Endometrial microvascular endothelial cells (primary cell): ENCODE results near the gene HP1BP3. TPM values are rescaled to one million over a fixed set of nuclear protein-coding genes. Genes with fewer than 3 reads are reported as not detected.

Source experiments
- in situ Hi-C: cut with HindIII; loops from 2 replicates; pipeline ENCODE4 v1.10.0; 2017; ENCODE audit warnings: low sequenced_read_pairs, low pct_unique_long_range_greater_than_20kb; ENCODE audit errors: inconsistent ontology term
- total RNA-seq: library from RNA; depleted of rRNA; stranded (reverse); fragments of >200 nt; gene quantifications from one replicate; pipeline ENCODE4 v1.2.3, GENCODE V29; 2015; ENCODE audit errors: inconsistent ontology term

The HP1BP3 gene
- total RNA-seq, 1 donor from 2014 or later, result 182 TPM

DNA sequence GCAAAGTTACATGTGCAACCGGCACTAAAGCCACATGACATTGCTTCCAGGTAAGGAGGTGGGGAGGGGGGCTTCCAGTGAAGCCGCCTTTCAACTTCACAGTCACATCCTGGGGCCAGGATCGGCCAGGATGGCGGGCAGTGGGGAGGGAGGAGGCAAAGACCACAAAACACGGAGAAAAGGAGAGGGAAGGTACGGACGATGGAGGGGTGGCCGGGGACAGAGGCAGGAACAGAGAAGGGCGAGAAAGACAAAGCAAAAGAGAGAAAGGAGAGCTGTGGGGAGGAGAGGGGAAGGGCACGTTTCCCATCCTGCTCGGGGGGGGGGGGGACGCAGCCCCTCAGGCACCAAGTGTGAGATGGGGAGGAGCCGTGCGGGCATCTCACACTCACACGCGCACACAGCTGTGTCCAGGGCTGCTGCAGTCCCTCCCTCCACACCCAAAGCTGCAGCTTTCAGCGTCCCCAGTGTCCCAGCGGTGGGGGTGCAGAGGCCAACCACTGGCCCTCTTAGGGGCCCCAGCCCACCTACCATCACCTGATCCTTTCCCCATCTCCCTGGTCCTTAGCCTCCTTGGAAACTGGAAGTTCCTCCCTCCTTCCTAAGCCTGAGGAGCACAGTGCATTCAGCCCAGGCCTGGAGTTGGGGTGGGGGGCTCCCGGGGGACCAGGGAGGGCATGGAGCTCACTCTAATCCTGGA is 57.0 kb downstream of the HP1BP3 start:
- in situ Hi-C loops, result no loop called here

- in situ Hi-C loops, result no loop called here
Observed at GRCh38 chr1:20729155-20729931, 57.8 kb downstream of the HP1BP3 start.

DNA sequence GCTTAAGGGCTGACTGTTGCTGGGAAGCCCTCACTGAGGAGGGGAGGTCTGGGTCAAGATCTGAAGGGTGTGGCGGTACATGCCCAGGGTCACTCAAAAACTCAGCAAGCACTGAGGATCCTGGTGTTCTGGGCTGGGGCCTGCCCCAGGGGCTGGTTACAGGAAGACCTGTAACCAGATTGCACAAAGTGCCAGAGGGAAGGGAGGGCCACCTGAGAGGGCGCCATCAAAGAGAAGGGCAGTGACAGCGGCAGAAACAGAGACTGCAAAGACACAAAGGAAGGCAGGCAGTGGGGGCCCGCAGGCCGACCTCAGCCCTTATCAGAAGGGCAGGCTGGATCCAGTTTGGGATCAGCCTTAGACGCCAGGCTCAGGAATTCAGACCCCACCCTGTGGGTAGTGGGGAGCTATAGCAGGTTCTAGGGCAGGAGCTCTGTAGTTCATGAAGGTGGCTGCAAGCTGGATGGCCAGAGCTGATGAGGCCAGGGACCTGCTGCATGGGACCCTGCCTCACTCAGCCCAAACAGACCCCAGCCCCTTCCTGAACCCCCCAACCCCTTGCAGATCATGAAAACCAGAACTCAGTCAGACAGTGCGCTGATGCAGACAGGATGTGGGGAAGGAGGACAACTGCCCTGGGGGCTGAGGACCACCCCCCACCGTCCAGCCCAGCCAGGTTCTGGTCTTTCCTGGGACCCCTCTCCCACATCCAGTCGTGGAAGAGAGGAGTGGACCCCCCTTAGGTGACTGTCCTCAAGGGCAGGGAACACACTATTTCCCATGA is 58.5 kb downstream of the HP1BP3 start:
- in situ Hi-C loops, result no loop called here

DNA sequence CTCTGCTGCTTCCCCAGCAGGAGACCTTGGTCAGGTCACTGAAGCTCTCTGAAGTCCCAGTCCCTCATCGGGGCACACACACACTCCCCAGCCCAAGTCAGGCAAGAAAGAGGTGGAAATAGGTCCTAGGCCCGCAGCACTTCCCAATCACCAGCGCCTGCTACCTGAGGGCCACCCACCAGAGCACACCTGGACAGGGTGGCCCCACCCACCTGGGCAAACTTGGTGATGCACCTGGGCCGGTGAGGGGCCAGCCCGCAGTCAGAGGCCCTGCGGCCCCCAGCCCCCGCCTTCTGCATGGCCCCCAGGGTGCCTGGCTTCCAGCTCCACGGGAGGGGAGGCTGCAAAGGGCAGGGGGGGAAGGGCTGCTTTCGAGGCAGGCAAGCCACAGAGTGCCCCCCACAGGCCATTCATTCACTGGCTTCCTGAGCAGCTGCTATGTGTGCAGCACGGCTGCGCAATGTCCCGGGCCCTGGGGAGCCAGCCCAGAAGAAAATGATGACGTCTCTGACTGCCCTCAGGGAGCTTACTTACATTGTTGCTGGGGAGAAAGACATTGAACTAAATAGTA is 59.3 kb downstream of the HP1BP3 start:
- in situ Hi-C loops, result no loop called here

GRCh38 chr1:20726932-20727745 is 60.0 kb downstream of the HP1BP3 start:
- in situ Hi-C loops, result no loop called here

GRCh38 chr1:20726118-20726911 is 60.8 kb downstream of the HP1BP3 start:
- in situ Hi-C loops, result no loop called here

- in situ Hi-C loops, result no loop called here
Observed at GRCh38 chr1:20725189-20726117, 61.7 kb downstream of the HP1BP3 start.

DNA sequence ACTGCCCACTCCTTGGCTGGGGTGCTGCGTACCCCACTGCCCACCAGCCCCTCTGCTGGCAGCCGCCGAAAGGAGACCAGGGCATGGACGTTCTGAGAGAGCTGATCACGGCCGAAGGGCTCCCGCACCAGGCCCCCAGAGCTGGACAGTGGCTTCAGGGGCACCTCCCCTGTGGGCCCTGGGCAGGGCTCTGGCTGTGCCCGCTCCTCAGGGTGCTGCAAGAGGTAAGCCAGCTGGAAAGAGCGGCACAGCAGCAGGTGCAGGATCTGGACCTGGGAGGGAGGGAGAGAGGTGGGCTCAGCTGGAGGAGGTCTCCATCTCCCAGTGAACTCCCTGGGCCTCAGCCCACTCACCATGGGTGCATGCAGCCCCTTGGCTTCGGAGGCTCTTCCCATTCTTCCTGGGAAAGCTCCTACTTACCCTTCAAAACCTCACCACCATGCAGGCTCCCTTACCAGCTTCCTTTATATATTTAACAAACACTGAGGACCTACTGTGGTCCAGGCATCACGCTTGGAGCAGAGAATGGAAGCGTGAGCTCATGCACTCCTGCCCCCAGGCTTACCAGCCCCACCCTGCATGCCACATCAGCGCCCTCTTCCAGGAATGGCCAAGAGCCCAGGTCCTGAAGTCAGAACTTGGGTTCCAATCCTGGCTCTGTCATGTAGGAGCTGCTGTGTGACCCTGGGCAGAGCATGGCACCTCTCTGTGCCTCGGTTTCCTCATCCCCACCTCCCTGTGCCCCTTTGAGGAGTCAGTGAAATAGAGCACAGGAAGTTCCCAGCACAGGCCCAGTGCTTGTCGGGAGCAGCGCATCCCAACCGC is 62.5 kb downstream of the HP1BP3 start:
- in situ Hi-C loops, result no loop called here

GRCh38 chr1:20723537-20724363 is 63.4 kb downstream of the HP1BP3 start:
- in situ Hi-C loops, result no loop called here

DNA sequence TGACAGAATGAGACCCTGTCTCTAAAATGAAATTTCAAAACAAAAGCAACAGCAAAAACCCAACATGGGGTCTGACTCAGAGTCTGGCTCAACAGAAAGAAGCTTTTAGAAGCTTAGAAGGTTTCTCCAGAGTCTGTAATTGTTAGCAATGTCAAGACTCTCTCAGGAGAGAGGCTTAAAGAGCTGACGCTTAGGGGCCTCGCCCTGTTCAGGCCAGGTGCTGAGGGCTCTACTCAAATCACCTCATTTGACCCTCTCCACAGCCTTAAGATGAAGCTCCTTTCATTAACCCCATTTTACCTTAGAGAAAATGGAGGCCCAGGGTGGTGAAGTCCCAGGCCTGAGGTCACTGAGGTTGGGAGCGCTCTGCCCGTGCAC is 64.0 kb downstream of the HP1BP3 start:
- in situ Hi-C loops, result no loop called here

GRCh38 chr1:20721117-20722061 is 65.7 kb downstream of the HP1BP3 start:
- in situ Hi-C loops, result no loop called here

GRCh38 chr1:20720631-20721091 is 66.4 kb downstream of the HP1BP3 start:
- in situ Hi-C loops, result no loop called here

DNA sequence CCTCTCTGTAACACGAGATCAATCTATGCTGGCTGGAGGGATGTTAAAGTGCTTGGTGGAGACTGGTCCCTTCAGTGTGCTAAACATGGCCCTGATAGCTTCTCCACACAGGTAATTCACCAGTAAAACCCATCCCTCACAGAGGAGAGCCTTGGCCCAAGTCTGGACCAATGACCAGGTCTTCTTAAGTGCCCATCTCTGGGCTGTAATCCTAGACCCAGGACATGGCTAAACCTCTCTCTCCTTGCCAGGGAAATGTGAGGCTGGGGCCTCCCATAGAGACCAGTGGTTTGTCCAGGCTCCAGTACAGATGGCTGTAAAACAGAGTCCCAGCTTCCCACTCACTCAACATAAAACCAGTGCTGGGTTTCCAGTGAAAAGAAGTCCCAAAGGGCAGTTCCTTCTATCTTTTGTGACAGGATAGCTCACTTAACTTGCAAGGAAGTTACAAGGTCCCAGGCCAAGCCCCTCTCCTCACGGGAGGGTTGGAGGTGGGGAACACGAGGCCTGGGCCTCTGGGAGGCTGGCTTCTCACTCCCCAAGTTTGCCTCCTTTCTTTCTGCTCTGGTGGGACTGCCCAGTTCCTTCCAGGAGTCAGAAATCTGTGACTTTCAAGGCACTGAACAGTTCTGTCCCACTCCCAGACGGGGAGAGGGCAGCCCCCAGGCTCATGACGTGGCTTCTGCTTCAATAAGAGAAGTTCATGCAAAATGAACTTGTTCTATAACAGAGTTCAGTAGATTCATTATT is 67.1 kb downstream of the HP1BP3 start:
- in situ Hi-C loops, result no loop called here

GRCh38 chr1:20719261-20719660 is 67.8 kb downstream of the HP1BP3 start:
- in situ Hi-C loops, result no loop called here
